Measurements from ENCODE around the gene SLFN12L.

The SLFN12L gene

DNA sequence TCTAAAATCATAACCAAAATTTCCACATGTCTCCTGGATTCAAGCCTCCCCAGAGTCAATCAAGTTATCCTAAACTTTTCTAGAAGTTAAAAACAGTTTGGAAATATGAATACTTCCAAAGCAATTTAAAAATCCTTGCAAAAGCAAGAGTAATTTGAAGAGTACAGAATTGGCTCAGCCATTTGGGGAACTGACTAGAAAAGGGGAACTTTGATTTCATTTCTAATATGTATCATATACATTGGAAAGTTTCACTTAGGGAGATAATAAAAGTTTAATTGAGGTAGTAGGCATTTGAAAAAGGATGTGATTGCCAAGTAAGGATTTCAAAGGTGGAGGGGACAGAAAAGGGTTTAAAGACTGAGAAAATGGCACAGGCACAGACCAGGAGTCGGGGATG is 9.0 kb upstream of the SLFN12L start:
- Histone ChIP-seq H3K79me2 (no peaks in the 10 kb centered on the region), H3K4me3 (ENCODE audit: low read depth, low read length) (no peak overlapping the region)

DNA sequence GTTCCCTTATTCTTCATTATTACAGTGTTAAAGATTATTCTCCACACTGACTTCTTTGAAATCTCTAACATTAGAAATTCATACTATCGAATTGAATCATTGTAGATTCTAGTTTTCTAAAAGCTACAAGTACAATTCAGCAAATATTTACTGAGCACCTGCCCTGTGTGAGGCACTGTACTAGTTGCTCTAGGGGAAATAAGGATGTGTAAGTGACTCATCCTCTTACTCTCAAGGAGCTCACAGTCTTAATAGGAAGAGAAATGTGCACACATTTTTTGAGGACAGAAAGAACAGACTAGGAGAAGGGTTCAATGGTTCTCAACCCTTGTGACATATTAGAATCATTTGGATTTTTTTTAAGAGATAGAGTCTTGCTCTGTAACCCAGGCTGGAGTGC is 7.7 kb upstream of the SLFN12L start:
- no peak overlapping the region for H3K4me3 ChIP-seq (ENCODE audit: low read depth, low read length)
- no peak overlapping the region for H3K4me2 ChIP-seq (ENCODE audit: low read length)
- no peak overlapping the region for H2AFZ ChIP-seq
- H3K36me3 ChIP-seq (ENCODE audit: control insufficient read depth, insufficient read depth, low read length), result no peaks in the 10 kb centered on the region
- H3K4me1 ChIP-seq, result no peaks in the 10 kb centered on the region
- H3K9me3 ChIP-seq (ENCODE audit: control insufficient read depth, low read length), result no peaks in the 10 kb centered on the region
- H3K27ac ChIP-seq, result no peak overlapping the region
- TF ChIP-seq CTCF (IDR thresholded peaks at IDR 0.05), result no peak
- no peak overlapping the region for H3K9ac ChIP-seq
- no peaks in the 10 kb centered on the region for H3K79me2 ChIP-seq
- no peaks in the 10 kb centered on the region for H3K27me3 ChIP-seq (ENCODE audit: control insufficient read depth, insufficient read depth, low read length)

More for the DNA sequence above, 9.0 kb upstream of the SLFN12L start:
- H2AFZ ChIP-seq, result no peak overlapping the region
- H3K36me3 ChIP-seq (ENCODE audit: control insufficient read depth, insufficient read depth, low read length), result no peaks in the 10 kb centered on the region
- H3K4me1 ChIP-seq, result no peaks in the 10 kb centered on the region
- no peak overlapping the region for H3K27ac ChIP-seq
- TF ChIP-seq CTCF (IDR thresholded peaks at IDR 0.05), result no peak
- H3K27me3 ChIP-seq (ENCODE audit: control insufficient read depth, insufficient read depth, low read length), result no peaks in the 10 kb centered on the region
- no peak overlapping the region for H3K4me2 ChIP-seq (ENCODE audit: low read length)
- no peak overlapping the region for H3K9ac ChIP-seq
- H3K9me3 ChIP-seq (ENCODE audit: control insufficient read depth, low read length), result no peaks in the 10 kb centered on the region

DNA sequence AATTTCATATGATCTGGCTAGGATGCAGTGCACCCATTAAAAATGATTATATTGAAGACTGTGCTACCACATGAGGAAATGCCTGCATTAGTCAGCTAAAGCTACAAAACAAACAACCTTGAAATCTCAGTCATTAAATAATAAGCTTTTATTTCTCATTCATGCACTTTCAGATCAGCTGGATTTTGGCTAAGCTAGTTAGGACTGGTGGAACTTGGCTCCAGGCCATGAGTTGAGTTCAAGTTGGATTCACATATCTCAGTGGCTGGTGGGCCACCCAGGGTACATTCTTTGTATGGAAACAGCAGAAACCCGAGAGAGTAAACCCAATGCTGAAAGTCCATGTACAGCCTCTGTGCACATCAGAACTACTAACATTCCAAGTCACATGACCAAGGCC is 6.4 kb upstream of the SLFN12L start:
- no peaks in the 10 kb centered on the region for H3K79me2 ChIP-seq
- no peak overlapping the region for H3K27ac ChIP-seq
- no peak overlapping the region for H3K9ac ChIP-seq
- H3K4me2 ChIP-seq (ENCODE audit: low read length), result no peak overlapping the region
- H3K36me3 ChIP-seq (ENCODE audit: control insufficient read depth, insufficient read depth, low read length), result no peaks in the 10 kb centered on the region
- no peaks in the 10 kb centered on the region for H3K27me3 ChIP-seq (ENCODE audit: control insufficient read depth, insufficient read depth, low read length)
- no peaks in the 10 kb centered on the region for H3K4me1 ChIP-seq
- no peaks in the 10 kb centered on the region for H3K9me3 ChIP-seq (ENCODE audit: control insufficient read depth, low read length)
- H3K4me3 ChIP-seq (ENCODE audit: low read depth, low read length), result no peak overlapping the region
- H2AFZ ChIP-seq, result no peak overlapping the region
- no peak for TF ChIP-seq CTCF (IDR thresholded peaks at IDR 0.05)

DNA sequence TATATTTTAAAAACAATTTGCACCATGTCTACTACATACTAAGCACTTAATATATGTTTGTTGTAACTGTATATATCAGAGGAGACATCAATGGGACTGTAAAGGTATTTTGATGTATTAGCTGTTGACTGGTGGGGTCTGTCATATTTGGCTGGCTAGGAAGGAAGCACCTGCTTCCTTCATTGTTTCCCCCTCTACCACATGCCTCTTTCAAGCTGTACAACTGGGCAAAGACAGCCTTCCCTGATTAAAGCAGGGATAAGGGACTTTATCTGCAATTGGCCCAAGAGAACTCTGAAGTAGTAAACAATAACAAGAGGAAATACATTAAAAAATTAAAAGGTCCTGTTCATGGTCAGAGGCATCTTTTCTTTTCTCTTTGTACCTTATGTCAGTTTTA is 5.5 kb upstream of the SLFN12L start:
- H3K9ac ChIP-seq, result no peak overlapping the region
- no peak for TF ChIP-seq CTCF (IDR thresholded peaks at IDR 0.05)
- no peaks in the 10 kb centered on the region for H3K9me3 ChIP-seq (ENCODE audit: control insufficient read depth, low read length)
- H3K4me1 ChIP-seq, result no peaks in the 10 kb centered on the region
- H3K79me2 ChIP-seq, result no peaks in the 10 kb centered on the region
- no peaks in the 10 kb centered on the region for H3K27me3 ChIP-seq (ENCODE audit: control insufficient read depth, insufficient read depth, low read length)
- H3K36me3 ChIP-seq (ENCODE audit: control insufficient read depth, insufficient read depth, low read length), result no peaks in the 10 kb centered on the region
- H3K4me2 ChIP-seq (ENCODE audit: low read length), result no peak overlapping the region
- H3K27ac ChIP-seq, result no peak overlapping the region
- no peak overlapping the region for H3K4me3 ChIP-seq (ENCODE audit: low read depth, low read length)
- H2AFZ ChIP-seq, result no peak overlapping the region

GRCh38 chr17:35541434-35541833 is 4.0 kb upstream of the SLFN12L start:
- Histone ChIP-seq H2AFZ (no peak overlapping the region), H3K27ac (no peak overlapping the region), H3K4me2 (ENCODE audit: low read length) (no peak overlapping the region), H3K27me3 (ENCODE audit: control insufficient read depth, insufficient read depth, low read length) (no peaks in the 10 kb centered on the region), H3K4me1 (no peaks in the 10 kb centered on the region), H3K79me2 (no peaks in the 10 kb centered on the region), H3K9ac (no peak overlapping the region), H3K36me3 (ENCODE audit: control insufficient read depth, insufficient read depth, low read length) (no peaks in the 10 kb centered on the region), H3K9me3 (ENCODE audit: control insufficient read depth, low read length) (no peaks in the 10 kb centered on the region), H3K4me3 (ENCODE audit: low read depth, low read length) (no peak overlapping the region)
- TF ChIP-seq CTCF (IDR thresholded peaks at IDR 0.05), result no peak
